Measurements from ENCODE around the gene AP3S2. TPM values are rescaled to one million over a fixed set of nuclear protein-coding genes. Genes with fewer than 3 reads are reported as not detected.

AP3S2 gene
- total and polyA plus RNA-seq, 2 of the 4 experiments (the other 2 are of a cell fraction): 12.6 to 34.1 TPM

GRCh38 chr15:89823836-89824606 is 69.8 kb downstream of the AP3S2 start:
- no peak overlapping the region for H4K5ac ChIP-seq (ENCODE audit: low read depth, low read length)
- intact Hi-C loops (cut with micrococcal nuclease) (no loop called here), in situ Hi-C loops (cut with MboI; ENCODE audit: low sequenced_read_pairs) (no loop called here), dilution Hi-C loops (cut with HindIII; ENCODE audit: low sequenced_read_pairs, unreplicated experiment) (no loop called here)
- TF ChIP-seq USF2 (IDR thresholded peaks at IDR 0.05; ENCODE audit: low read depth, low read length): no peak
- no peak for TF ChIP-seq POLR2A (IDR thresholded peaks at IDR 0.05; ENCODE audit: low read depth, low read length)
- TF ChIP-seq CTCF (conservative IDR thresholded peaks at IDR 0.05; ENCODE audit: low read depth, low read length): no peak
- no peak for TF ChIP-seq SMC3 (IDR thresholded peaks at IDR 0.05; ENCODE audit: low read depth, low read length)
- TF ChIP-seq CHD1 (IDR thresholded peaks at IDR 0.05; ENCODE audit: low read depth, low read length): no peak
- no peak for TF ChIP-seq RCOR1 (IDR thresholded peaks at IDR 0.05; ENCODE audit: insufficient replicate concordance, low read length)
- no peak for TF ChIP-seq NFE2L2 (IDR thresholded peaks at IDR 0.05; ENCODE audit: low read depth, low read length)
- no peak for TF ChIP-seq FOS (IDR thresholded peaks at IDR 0.05; ENCODE audit: low read depth, low read length)
- no peak for TF ChIP-seq MAZ (IDR thresholded peaks at IDR 0.05; ENCODE audit: borderline replicate concordance, low read depth, low read length)
- TF ChIP-seq RAD21 (IDR thresholded peaks at IDR 0.05; ENCODE audit: low read length): no peak
- no peak for TF ChIP-seq MAFK (IDR thresholded peaks at IDR 0.05; ENCODE audit: low read depth, low read length)
- TF ChIP-seq BHLHE40 (IDR thresholded peaks at IDR 0.05; ENCODE audit: low read depth, low read length): no peak
- no peak for TF ChIP-seq MXI1 (IDR thresholded peaks at IDR 0.05; ENCODE audit: borderline replicate concordance, low read depth, low read length)
- no peak for TF ChIP-seq ELK1 (IDR thresholded peaks at IDR 0.05; ENCODE audit: borderline replicate concordance, low read depth, low read length)
- peak overlapping the region; percentile 3 for H2BK5ac ChIP-seq (ENCODE audit: low read depth, low read length, poor library complexity, severe bottlenecking)
- H3K23ac ChIP-seq (ENCODE audit: low read depth, low read length): no peak overlapping the region
- H4K8ac ChIP-seq (ENCODE audit: low read depth in 2 of 2, low read length in 2 of 2): peak overlapping the region in 1 of 2 experiments; percentile 56; a peak in 1 of 4 replicates
- H2BK15ac ChIP-seq (ENCODE audit: low read depth, low read length): no peak overlapping the region
- no peak overlapping the region for H2BK20ac ChIP-seq (ENCODE audit: low read depth, low read length)
- peak overlapping the region; percentile 72; the same call in 1 of the 2 replicates for H3K4ac ChIP-seq (ENCODE audit: low read depth, low read length)
- no peak overlapping the region for H3K18ac ChIP-seq (ENCODE audit: low read depth, low read length)
- no peak overlapping the region for H3K56ac ChIP-seq (ENCODE audit: extremely low read depth, insufficient read depth, low read length)
- no TSS peak for BruUV-seq (replicated peaks)
- peak overlapping the region; percentile 46 for H2AFZ ChIP-seq (replicated peaks; ENCODE audit: low read length, poor library complexity)
- H3K27me3 ChIP-seq (ENCODE audit: control insufficient read depth, insufficient read depth, low read length): no peaks in the 10 kb centered on the region
- no peaks in the 10 kb centered on the region for H4K20me1 ChIP-seq (ENCODE audit: insufficient read depth, low read length)
- no peaks in the 10 kb centered on the region for H3K9me3 ChIP-seq (ENCODE audit: control insufficient read depth, insufficient read depth, low read length)
- H3K27ac ChIP-seq (ENCODE audit: insufficient read depth, low read length): no peak overlapping the region
- H3K79me1 ChIP-seq (ENCODE audit: low read depth in 1 of 2, low read length in 2 of 2): no peaks in the 10 kb centered on the region; a peak in 1 of 4 replicates
- H3K14ac ChIP-seq (replicated peaks; ENCODE audit: low read depth, low read length): peak overlapping the region; percentile 9; the same call in 1 of the 2 replicates
- H2AK5ac ChIP-seq (ENCODE audit: low read depth, low read length): peak overlapping the region; percentile 88
- H2AK9ac ChIP-seq (replicated peaks; ENCODE audit: low read depth, low read length, poor library complexity): peak overlapping the region; percentile 17
- H3K4me2 ChIP-seq (ENCODE audit: low read depth, low read length): no peak overlapping the region
- H3K4me1 ChIP-seq (ENCODE audit: control insufficient read depth, insufficient read depth, low read length): peaks cover 22% of the 10 kb centered on the region
- H3K9me1 ChIP-seq (ENCODE audit: insufficient read depth, low read length): peaks cover 17% of the 10 kb centered on the region
- peak overlapping the region; percentile 48 for H4K91ac ChIP-seq (ENCODE audit: insufficient read depth, low read depth, low read length)
- no peaks in the 10 kb centered on the region for H3K36me3 ChIP-seq (ENCODE audit: control insufficient read depth, insufficient read depth, low read length)
- ATAC-seq (ENCODE audit: low read depth) (no peak), DNase-seq (no peak)
- peak overlapping the region; percentile 61 for H2BK120ac ChIP-seq (ENCODE audit: low read depth, low read length)
- ChIA-PET CTCF (no interaction called here), POLR2A (ENCODE audit: unreplicated experiment) (no interaction called here)
- WGBS, 2 experiments (ENCODE audit: extremely low coverage in 2 of 2, insufficient read length in 1 of 2): 83% methylated on average over 15 of the region's 16 CpGs; no CpG with 5 or more reads in 1 of the 2 experiments
- H3K4me3 ChIP-seq (ENCODE audit: insufficient read depth, low read depth, low read length): no peak overlapping the region
- H3K9ac ChIP-seq (ENCODE audit: low read depth, low read length): no peak overlapping the region
